K562 treated with DMSO at 1 percent for 12 hours (cell line): ENCODE data around the gene PPARG. TPM values are rescaled to one million over a fixed set of nuclear protein-coding genes. Genes with fewer than 3 reads are reported as not detected.

ENCODE experiments used
- total RNA-seq: library from RNA; unstranded; fragments of 300-600 nt; gene quantifications from 2 replicates; pipeline ENCODE4 v1.2.3, GENCODE V29; 2022; ENCODE audit not compliant: insufficient read depth

PPARG gene
- not detected in 2 replicates for total RNA-seq

DNA sequence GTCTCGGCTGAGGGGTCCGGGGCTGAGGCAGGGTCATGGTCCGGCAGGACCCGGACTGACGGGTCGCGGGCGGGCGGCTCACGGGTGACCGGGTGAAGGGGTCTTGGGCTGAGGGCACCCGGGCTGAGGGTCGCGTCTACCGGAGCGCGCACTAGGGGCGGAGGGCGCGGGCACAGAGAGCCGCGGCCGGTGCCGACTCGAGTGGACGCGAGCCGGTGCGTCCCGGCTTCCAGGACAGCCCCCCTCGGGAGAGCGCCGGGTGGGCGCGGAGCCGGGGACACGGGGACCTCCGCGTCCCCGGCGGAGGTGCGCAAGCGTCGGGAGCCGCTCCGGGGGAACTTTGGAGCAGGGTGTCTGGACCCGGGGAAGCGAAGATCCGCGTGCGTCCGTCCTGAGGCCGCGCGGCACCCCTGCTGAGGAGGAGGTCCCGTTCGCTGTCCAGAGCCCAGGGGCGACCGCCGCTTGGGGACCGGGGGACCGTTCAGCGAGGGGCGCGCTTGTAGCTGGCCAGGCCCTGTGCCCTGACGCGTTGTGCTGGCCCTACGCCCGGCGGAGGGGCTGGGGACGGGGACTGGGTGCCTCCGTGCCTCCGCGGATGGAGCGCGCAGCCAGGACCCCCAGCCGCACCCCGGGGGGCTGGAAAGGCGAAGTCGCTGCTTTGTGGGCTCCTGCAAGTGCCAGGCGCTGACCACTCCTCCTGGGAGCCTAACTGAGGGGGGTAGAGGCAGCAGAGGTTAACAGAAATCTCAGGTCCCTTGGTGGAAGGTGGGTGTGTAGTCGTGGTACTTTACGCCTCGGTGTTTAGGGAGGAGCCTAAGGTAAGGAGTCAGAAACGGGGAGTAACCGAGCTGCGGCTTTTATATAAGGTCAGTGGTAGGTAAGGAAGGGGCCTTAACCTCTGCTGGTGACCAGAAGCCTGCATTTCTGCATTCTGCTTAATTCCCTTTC, at the start of gene PPARG:
TSS of gene PPARG (plus strand) at position 889 of the 948 bp plus-strand sequence. CDS start 90,642 bp downstream, outside the sequence.

Other genes with a start within 250 kb of the PPARG start
- gene TIMP4, start 130.2 kb upstream of the PPARG start, total RNA-seq, result not detected in 2 replicates
- 7.8 and 9.6 TPM in 2 replicates for gene TSEN2, start 195.4 kb downstream of the PPARG start, total RNA-seq